ENCODE data around the gene TAS2R39.

Gene TAS2R39

DNA sequence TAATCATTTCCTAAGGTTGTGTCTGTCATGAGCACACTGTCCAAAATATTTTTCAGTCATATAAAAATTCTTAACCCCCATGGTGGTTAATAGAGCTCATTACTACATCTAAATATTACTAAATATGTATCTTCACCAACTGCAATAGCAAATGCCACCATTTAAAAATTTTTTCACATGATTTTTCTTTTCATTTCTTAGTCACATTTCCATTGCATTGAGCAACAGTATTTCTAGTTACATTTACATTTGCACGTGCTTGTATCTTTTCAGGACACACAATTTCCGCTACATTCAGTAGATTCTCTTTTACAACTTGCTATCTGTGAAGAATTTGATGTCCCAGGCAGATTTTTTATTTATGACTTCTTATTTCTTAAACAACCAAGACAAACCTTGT lies 33.5 kb downstream of the TAS2R39 start:
- DNase-seq (ENCODE audit: low spot score) = no peak

DNA sequence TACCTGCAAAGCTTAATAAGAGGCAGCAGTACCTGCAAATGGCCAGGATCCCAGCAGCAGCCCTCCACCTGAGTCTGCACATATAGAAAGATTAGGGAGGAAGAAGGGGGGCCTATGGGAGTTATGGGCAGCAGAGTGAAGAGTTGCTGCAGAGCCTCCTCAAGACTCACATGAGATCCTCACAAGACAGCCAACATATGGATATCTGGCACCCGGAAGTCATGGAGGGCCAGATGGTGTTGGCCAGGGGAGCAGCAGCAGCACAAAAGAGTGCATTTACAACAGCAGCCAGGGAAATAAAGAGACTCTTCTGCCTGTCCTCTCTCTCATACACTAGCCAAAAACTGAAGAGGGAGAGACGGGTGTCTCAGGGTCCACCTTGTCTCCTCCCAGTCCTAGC lies 34.6 kb downstream of the TAS2R39 start:
- no peak for DNase-seq (ENCODE audit: low spot score)

DNA sequence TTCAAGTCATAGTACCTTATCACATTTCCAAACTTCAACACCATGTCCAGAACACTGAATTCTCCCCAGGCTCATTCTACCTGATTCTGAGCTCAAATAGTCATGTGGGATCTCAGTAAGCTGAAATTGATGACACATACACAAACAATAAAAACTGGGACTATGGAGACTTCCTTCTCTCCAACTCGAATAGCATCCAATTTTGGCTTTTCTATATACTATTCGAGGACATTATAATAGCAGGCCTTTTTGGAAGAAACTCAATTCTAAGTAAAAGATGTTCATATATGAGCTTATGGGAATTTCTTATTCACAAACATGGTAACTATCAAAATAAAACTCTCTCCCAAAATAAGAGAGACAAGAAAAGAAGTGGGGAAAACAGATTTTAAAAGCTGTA lies 38.1 kb downstream of the TAS2R39 start:
- no peak for DNase-seq (ENCODE audit: low spot score)

DNA sequence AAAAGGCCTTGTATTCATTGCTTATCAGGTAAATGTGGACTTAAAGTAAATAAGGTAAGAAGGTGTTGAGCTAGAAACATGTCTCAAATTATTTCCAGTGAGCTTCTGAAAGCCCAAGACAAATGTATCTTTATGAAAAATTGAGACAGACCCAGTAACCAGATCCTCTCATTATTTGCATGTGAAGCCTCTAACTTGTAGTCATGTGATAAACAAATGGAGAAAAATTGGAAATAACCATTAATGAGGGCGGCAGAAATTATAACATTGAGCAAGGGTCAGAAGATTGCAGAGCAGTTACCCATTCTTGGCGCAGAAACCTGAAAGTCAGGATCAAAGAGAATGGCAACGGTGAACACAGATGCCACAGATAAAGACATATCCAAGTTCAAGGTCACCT lies 38.5 kb downstream of the TAS2R39 start, which contains the start of gene TAS2R40:
TAS2R40 (plus strand) TSS at position 301 of the 400 bp plus-strand sequence; CDS start at position 343, 42 bp downstream.
- DNase-seq (ENCODE audit: low spot score) = no peak

DNA sequence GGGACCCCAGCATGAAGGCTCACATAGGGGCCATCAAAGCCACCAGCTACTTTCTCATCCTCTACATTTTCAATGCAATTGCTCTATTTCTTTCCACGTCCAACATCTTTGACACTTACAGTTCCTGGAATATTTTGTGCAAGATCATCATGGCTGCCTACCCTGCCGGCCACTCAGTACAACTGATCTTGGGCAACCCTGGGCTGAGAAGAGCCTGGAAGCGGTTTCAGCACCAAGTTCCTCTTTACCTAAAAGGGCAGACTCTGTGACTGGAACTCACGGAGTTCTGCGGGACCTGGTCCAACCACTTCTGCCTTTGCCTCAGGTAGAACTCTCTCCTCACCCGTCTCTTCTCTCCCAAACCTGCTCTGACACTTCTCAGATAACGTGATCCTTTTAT lies 39.6 kb downstream of the TAS2R39 start:
- DNase-seq (ENCODE audit: low spot score) = no peak

DNA sequence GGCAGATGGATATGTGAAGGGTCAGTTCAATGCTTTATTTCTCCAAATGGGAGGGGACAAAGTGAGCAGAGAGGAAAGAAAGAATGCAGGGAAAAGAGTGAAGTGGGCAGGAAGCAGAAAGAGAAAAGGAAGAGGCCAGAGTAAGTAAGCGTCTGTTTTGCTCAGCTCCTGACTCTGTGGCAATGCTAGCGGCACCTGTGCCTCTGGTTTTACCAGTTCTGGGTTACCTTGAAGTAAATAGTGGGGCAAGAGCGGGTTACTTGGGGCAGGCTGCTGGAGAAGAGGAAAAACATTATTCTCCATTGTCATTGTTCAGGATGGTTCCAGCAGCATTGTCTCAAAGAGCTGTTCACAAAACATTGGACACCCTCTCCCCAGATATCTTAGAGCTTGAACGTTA lies 40.6 kb downstream of the TAS2R39 start:
- no peak for DNase-seq (ENCODE audit: low spot score)

DNA sequence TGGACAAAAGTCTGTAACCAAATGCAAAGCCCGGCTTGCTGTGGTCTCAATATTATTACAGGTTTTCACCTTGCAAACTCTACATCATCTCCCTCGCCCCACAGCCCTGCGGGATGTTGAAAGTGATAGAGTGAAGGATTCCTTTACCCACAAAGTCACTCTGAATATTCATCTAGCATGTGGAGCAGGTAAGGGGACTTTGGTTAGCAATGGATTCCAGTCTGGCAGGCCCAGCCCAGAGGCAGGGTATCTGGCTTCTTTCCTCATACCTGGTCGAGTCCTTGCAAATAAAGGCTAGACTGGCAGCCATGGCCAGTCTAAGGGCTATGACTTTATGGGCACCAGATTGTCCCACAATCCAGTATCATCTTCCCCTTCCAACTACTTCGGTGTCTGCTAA lies 41.8 kb downstream of the TAS2R39 start:
- no peak for DNase-seq (ENCODE audit: low spot score)

DNA sequence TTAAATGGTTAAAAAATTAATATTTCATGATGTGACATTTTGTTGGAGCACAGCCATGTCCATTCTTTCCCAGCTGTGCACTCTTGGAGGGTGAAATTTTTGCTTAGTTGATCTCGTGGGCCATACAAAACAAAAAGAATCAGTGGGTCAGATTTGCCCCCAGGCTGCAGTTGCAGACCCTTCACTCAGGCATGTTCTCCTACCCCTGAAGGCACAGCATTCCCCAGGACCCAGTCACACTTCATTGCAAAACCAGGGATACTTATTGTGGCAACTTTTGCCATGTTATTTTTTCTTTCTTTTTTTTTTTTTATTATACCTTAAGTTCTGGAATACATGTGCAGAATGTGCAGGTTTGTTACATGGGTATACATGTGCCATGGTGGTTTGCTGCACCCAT lies 44.6 kb downstream of the TAS2R39 start:
- DNase-seq (ENCODE audit: low spot score) = no peak

DNA sequence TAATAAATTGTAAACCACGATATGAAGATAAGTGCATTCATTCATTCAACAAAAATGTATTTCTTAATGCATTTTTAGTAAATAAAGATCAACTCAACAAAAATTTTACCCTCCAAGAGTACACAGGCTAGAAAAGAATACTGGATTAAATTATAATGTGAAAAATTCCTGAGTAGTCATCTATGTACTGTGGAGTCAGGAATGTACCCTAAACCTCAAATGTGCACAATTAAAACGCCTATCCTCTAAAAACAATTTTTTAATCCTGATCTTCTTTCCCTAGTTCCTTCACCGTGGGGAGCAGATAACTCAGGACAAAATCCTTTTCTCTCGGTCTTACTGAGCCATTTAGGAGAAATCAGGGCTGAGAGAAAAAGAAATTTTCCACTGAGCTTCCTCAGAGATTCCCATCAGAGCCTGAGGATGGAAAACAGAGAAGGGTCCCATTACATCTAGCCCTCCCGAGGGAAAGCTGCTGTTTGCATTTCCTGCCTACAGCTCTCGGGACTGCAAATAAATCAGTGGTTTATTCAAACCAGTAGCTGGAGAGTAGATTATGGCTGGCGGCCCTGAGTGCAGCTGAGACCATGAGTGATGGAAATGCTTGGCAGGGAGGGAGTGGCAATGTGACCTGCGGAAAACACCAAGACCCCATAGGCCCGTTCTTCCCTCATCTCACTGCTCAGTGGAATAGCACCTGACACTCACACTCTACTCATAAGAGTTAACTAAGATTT lies 46.0 kb downstream of the TAS2R39 start:
- DNase-seq (ENCODE audit: low spot score) = no peak

DNA sequence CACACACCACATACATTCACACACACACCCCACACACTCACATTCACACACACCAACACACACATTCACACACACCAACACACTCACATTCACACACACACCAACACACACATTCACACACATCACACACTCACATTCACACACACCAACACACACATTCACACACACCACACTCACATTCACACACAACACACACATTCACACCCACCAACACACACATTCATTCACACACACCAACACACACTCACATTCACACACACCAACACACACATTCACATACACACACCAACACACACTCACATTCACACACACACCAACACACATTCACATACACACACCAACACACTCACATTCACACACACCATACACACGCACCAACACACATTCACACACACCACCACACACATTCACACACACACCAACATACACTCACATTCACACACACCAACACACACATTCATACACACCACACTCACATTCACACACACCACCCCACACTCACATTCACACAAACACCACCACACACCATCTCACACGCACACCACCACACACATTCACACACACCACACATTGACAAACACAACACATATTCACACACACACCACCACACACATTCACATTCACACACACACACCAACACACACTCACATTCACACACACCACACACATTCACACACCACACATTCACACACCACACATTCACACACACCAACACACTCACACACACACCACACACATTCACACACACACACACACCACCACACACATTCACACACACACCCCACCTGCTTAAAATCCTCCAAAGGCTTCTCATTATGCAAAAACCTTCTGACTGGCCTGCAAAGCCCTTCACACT lies 47.6 kb downstream of the TAS2R39 start:
- no peak for DNase-seq (ENCODE audit: low spot score)

Measured in CD4-positive, alpha-beta T cell treated with Interleukin-15 for 4 hours (primary cell).